Measurements from ENCODE around the gene CALHM1.

CALHM1 gene

GRCh38 chr10:103481974-103482531 is 23.4 kb upstream of the CALHM1 start:
- DNase-seq: no peak

- DNase-seq: no peak
Measured at GRCh38 chr10:103480521-103480920, 21.8 kb upstream of the CALHM1 start.

GRCh38 chr10:103479135-103479534 is 20.4 kb upstream of the CALHM1 start, which contains the start of gene CALHM3:
Gene CALHM3 (minus strand): TSS chr10:103479240. CDS start chr10:103479032, 208 bp downstream.
- DNase-seq: no peak

GRCh38 chr10:103478671-103479070 is 20.0 kb upstream of the CALHM1 start:
- no peak for DNase-seq

GRCh38 chr10:103476046-103476768 is 17.5 kb upstream of the CALHM1 start:
- no peak for DNase-seq

- no peak for DNase-seq
Measured at GRCh38 chr10:103475437-103475836, 16.7 kb upstream of the CALHM1 start.

GRCh38 chr10:103474077-103474476 is 15.4 kb upstream of the CALHM1 start:
- DNase-seq: no peak

- DNase-seq: no peak
Measured at GRCh38 chr10:103473261-103473671, 14.6 kb upstream of the CALHM1 start.

- no peak for DNase-seq
Measured at GRCh38 chr10:103472005-103472404, 13.3 kb upstream of the CALHM1 start.

GRCh38 chr10:103470761-103471653 is 12.3 kb upstream of the CALHM1 start:
- no peak for DNase-seq

GRCh38 chr10:103469201-103469600 is 10.5 kb upstream of the CALHM1 start:
- no peak for DNase-seq

- DNase-seq: no peak
Measured at GRCh38 chr10:103467406-103467805, 8.7 kb upstream of the CALHM1 start.

GRCh38 chr10:103466734-103467133 is 8.0 kb upstream of the CALHM1 start:
- no peak for DNase-seq

GRCh38 chr10:103465411-103466179 is 6.9 kb upstream of the CALHM1 start:
- no peak for DNase-seq

GRCh38 chr10:103463499-103463898 is 4.8 kb upstream of the CALHM1 start:
- no peak for DNase-seq

- no peak for DNase-seq
Measured at GRCh38 chr10:103459615-103460014, 915 bp upstream of the CALHM1 start.

GRCh38 chr10:103457896-103458583 is 660 bp downstream of the CALHM1 start:
- DNase-seq: no peak

GRCh38 chr10:103457176-103457712 is 1.5 kb downstream of the CALHM1 start:
- no peak for DNase-seq

- no peak for DNase-seq
Measured at GRCh38 chr10:103456074-103456660, 2.5 kb downstream of the CALHM1 start.

GRCh38 chr10:103455235-103455634 is 3.5 kb downstream of the CALHM1 start:
- no peak for DNase-seq

- no peak for DNase-seq
Measured at GRCh38 chr10:103454026-103454425, 4.7 kb downstream of the CALHM1 start.
